Measurements from ENCODE around the gene FZR1. TPM values are rescaled to one million over a fixed set of nuclear protein-coding genes. Genes with fewer than 3 reads are reported as not detected.

The FZR1 gene
- polyA plus RNA-seq, 2 donors = 23.0 to 28.0 TPM

- Histone ChIP-seq H3K4me1 (ENCODE audit: control insufficient read depth in 2 of 2, insufficient read depth in 2 of 2, low read length in 1 of 2) (peaks cover 3 to 23% of the 10 kb centered on the region in 2 donors), H3K27me3 (ENCODE audit: control insufficient read depth in 1 of 2, insufficient read depth in 2 of 2, low read length in 2 of 2) (no peaks in the 10 kb centered on the region), H3K4me3 (ENCODE audit: low read depth in 1 of 2, low read length in 2 of 2) (peak overlapping the region; percentile 59 to 66), H3K27ac (ENCODE audit: low read depth in 2 of 2, low read length in 1 of 2) (peak overlapping the region; percentile 62 to 72), H3K36me3 (ENCODE audit: control insufficient read depth in 2 of 2, insufficient read depth in 2 of 2, low read length in 1 of 2) (peaks cover 0 to 4% of the 10 kb centered on the region in 2 donors), H3K9me3 (ENCODE audit: control insufficient read depth in 2 of 2, insufficient read depth in 1 of 2, low read depth in 1 of 2, low read length in 1 of 2) (peaks cover 0 to 3% of the 10 kb centered on the region in 2 donors)
- WGBS, 2 donors = 1 to 2% methylated on average over 47 to 60 of the region's 60 CpGs
Measured at GRCh38 chr19:3573162-3573857, 67.2 kb downstream of the FZR1 start.

- 59 to 62% methylated on average over 52 to 55 of the region's 55 CpGs for WGBS, 2 donors
- peaks cover 3 to 19% of the 10 kb centered on the region in 2 donors for H3K4me1 ChIP-seq (ENCODE audit: control insufficient read depth in 2 of 2, insufficient read depth in 2 of 2, low read length in 1 of 2)
- peak overlapping the region; percentile 20 to 26 for H3K27ac ChIP-seq (ENCODE audit: low read depth in 2 of 2, low read length in 1 of 2)
Measured at GRCh38 chr19:3573858-3574637, 67.9 kb downstream of the FZR1 start.

DNA sequence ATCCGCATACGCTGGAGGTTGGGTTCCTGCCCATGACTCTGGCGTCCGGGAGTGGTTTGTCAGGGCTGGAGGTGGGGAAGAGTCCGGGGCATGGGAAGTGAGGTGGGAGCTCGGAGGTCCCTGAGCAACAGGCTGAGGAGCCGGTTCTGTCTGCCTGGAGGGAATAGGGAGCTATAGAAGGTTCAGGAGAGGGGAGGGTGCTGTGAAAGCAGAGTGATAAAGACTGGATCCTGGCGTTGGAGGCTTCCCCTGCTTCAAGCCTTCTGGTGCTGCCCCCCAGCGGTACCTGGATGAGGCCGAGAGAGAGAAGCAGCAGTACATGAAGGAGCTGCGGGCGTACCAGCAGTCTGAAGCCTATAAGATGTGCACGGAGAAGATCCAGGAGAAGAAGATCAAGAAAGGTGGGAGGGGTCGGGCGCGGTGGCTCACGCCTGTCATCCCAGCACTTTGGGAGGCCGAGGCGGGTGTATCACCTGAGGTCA lies 69.2 kb downstream of the FZR1 start:
- no peak overlapping the region for H3K27ac ChIP-seq (ENCODE audit: low read depth in 2 of 2, low read length in 1 of 2)
- peaks cover 3 to 19% of the 10 kb centered on the region in 2 donors for H3K4me1 ChIP-seq (ENCODE audit: control insufficient read depth in 2 of 2, insufficient read depth in 2 of 2, low read length in 1 of 2)
- no peaks in the 10 kb centered on the region for H3K27me3 ChIP-seq (ENCODE audit: control insufficient read depth in 1 of 2, insufficient read depth in 2 of 2, low read length in 2 of 2)
- 84 to 90% methylated on average over 19 of the region's 19 CpGs for WGBS, 2 donors
- peaks cover 0 to 3% of the 10 kb centered on the region in 2 donors for H3K9me3 ChIP-seq (ENCODE audit: control insufficient read depth in 2 of 2, insufficient read depth in 1 of 2, low read depth in 1 of 2, low read length in 1 of 2)
- H3K4me3 ChIP-seq (ENCODE audit: low read depth in 1 of 2, low read length in 2 of 2) = no peak overlapping the region
- peaks cover 0 to 4% of the 10 kb centered on the region in 2 donors for H3K36me3 ChIP-seq (ENCODE audit: control insufficient read depth in 2 of 2, insufficient read depth in 2 of 2, low read length in 1 of 2)

More at GRCh38 chr19:3573858-3574637, 67.9 kb downstream of the FZR1 start:
- H3K36me3 ChIP-seq (ENCODE audit: control insufficient read depth in 2 of 2, insufficient read depth in 2 of 2, low read length in 1 of 2) = peaks cover 0 to 4% of the 10 kb centered on the region in 2 donors
- peaks cover 0 to 3% of the 10 kb centered on the region in 2 donors for H3K9me3 ChIP-seq (ENCODE audit: control insufficient read depth in 2 of 2, insufficient read depth in 1 of 2, low read depth in 1 of 2, low read length in 1 of 2)
- peak overlapping the region; percentile 59 to 66 for H3K4me3 ChIP-seq (ENCODE audit: low read depth in 1 of 2, low read length in 2 of 2)
- H3K27me3 ChIP-seq (ENCODE audit: control insufficient read depth in 1 of 2, insufficient read depth in 2 of 2, low read length in 2 of 2) = no peaks in the 10 kb centered on the region

- Histone ChIP-seq H3K4me1 (ENCODE audit: control insufficient read depth in 2 of 2, insufficient read depth in 2 of 2, low read length in 1 of 2) (peaks cover 3 to 19% of the 10 kb centered on the region in 2 donors), H3K9me3 (ENCODE audit: control insufficient read depth in 2 of 2, insufficient read depth in 1 of 2, low read depth in 1 of 2, low read length in 1 of 2) (peaks cover 0 to 3% of the 10 kb centered on the region in 2 donors), H3K27ac (ENCODE audit: low read depth in 2 of 2, low read length in 1 of 2) (peak overlapping the region in 1 of 2 donors; percentile 62), H3K27me3 (ENCODE audit: control insufficient read depth in 1 of 2, insufficient read depth in 2 of 2, low read length in 2 of 2) (no peaks in the 10 kb centered on the region), H3K36me3 (ENCODE audit: control insufficient read depth in 2 of 2, insufficient read depth in 2 of 2, low read length in 1 of 2) (peaks cover 0 to 4% of the 10 kb centered on the region in 2 donors), H3K4me3 (ENCODE audit: low read depth in 1 of 2, low read length in 2 of 2) (peak overlapping the region in 1 of 2 donors; percentile 28)
- 67 to 78% methylated on average over 29 of the region's 29 CpGs for WGBS, 2 donors
Measured at GRCh38 chr19:3575949-3576673, 70.0 kb downstream of the FZR1 start.

GRCh38 chr19:3576696-3577443 lies 70.8 kb downstream of the FZR1 start:
- Histone ChIP-seq H3K27ac (ENCODE audit: low read depth in 2 of 2, low read length in 1 of 2) (peak overlapping the region; percentile 14 to 63), H3K4me3 (ENCODE audit: low read depth in 1 of 2, low read length in 2 of 2) (peak overlapping the region; percentile 28 to 40), H3K27me3 (ENCODE audit: control insufficient read depth in 1 of 2, insufficient read depth in 2 of 2, low read length in 2 of 2) (no peaks in the 10 kb centered on the region), H3K36me3 (ENCODE audit: control insufficient read depth in 2 of 2, insufficient read depth in 2 of 2, low read length in 1 of 2) (peaks cover 0 to 4% of the 10 kb centered on the region in 2 donors), H3K4me1 (ENCODE audit: control insufficient read depth in 2 of 2, insufficient read depth in 2 of 2, low read length in 1 of 2) (peaks cover 3 to 19% of the 10 kb centered on the region in 2 donors), H3K9me3 (ENCODE audit: control insufficient read depth in 2 of 2, insufficient read depth in 1 of 2, low read depth in 1 of 2, low read length in 1 of 2) (peaks cover 0 to 3% of the 10 kb centered on the region in 2 donors)
- WGBS, 2 donors = 29 to 34% methylated on average over 53 to 67 of the region's 78 CpGs

- Histone ChIP-seq H3K27me3 (ENCODE audit: control insufficient read depth in 1 of 2, insufficient read depth in 2 of 2, low read length in 2 of 2) (no peaks in the 10 kb centered on the region), H3K36me3 (ENCODE audit: control insufficient read depth in 2 of 2, insufficient read depth in 2 of 2, low read length in 1 of 2) (peaks cover 0 to 4% of the 10 kb centered on the region in 2 donors), H3K4me3 (ENCODE audit: low read depth in 1 of 2, low read length in 2 of 2) (no peak overlapping the region), H3K4me1 (ENCODE audit: control insufficient read depth in 2 of 2, insufficient read depth in 2 of 2, low read length in 1 of 2) (peaks cover 3 to 19% of the 10 kb centered on the region in 2 donors), H3K27ac (ENCODE audit: low read depth in 2 of 2, low read length in 1 of 2) (no peak overlapping the region), H3K9me3 (ENCODE audit: control insufficient read depth in 2 of 2, insufficient read depth in 1 of 2, low read depth in 1 of 2, low read length in 1 of 2) (peaks cover 0 to 3% of the 10 kb centered on the region in 2 donors)
- WGBS, 2 donors = 56 to 60% methylated on average over 54 to 60 of the region's 60 CpGs
Measured at GRCh38 chr19:3577723-3578344, 71.7 kb downstream of the FZR1 start.

- H3K4me3 ChIP-seq (ENCODE audit: low read depth in 1 of 2, low read length in 2 of 2) = no peak overlapping the region
- peaks cover 3 to 18% of the 10 kb centered on the region in 2 donors for H3K4me1 ChIP-seq (ENCODE audit: control insufficient read depth in 2 of 2, insufficient read depth in 2 of 2, low read length in 1 of 2)
- no peak overlapping the region for H3K27ac ChIP-seq (ENCODE audit: low read depth in 2 of 2, low read length in 1 of 2)
- H3K27me3 ChIP-seq (ENCODE audit: control insufficient read depth in 1 of 2, insufficient read depth in 2 of 2, low read length in 2 of 2) = no peaks in the 10 kb centered on the region
- H3K36me3 ChIP-seq (ENCODE audit: control insufficient read depth in 2 of 2, insufficient read depth in 2 of 2, low read length in 1 of 2) = peaks cover 0 to 4% of the 10 kb centered on the region in 2 donors
- WGBS, 2 donors = 59 to 77% methylated on average over 17 of the region's 17 CpGs
- peaks cover 0 to 3% of the 10 kb centered on the region in 2 donors for H3K9me3 ChIP-seq (ENCODE audit: control insufficient read depth in 2 of 2, insufficient read depth in 1 of 2, low read depth in 1 of 2, low read length in 1 of 2)
Measured at GRCh38 chr19:3578390-3578789, 72.3 kb downstream of the FZR1 start.

DNA sequence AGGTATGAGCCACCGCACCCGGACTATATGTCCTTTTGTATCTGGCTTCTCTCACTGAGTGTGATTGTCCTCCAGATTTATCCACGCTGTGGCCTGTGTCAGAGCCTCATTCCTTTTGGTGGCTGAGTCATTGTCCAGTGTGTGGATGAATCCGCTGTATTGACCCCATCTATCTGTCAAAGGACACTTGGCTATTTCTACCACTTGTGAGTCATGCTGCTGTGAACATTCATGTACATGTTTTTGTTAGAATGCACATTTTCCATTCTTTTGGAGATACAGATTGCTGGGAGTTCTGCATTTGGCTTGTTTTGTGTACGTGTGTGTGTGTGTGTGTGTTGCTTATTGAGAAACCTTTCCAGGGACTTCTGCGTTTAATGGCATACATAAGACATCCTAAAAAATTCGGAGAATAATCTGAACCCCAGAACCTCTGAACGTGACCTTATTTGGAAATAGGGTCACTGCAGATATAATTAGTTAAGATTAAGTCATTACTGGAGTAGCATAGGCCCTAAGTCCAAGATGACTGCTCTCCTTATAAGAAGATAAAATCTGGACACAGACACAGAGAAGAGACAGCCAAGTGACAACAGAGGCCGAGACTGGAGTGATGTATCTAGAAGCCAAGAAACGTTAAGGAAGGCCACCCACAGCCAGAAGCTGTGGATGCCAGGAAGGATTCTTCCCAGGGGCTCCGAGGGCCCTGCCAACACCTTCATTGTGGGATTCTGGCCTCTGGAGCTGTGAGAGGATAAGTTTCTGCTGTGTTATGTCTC lies 74.2 kb downstream of the FZR1 start:
- Histone ChIP-seq H3K4me3 (ENCODE audit: low read depth in 1 of 2, low read length in 2 of 2) (no peak overlapping the region), H3K4me1 (ENCODE audit: control insufficient read depth in 2 of 2, insufficient read depth in 2 of 2, low read length in 1 of 2) (peaks cover 3 to 12% of the 10 kb centered on the region in 2 donors), H3K36me3 (ENCODE audit: control insufficient read depth in 2 of 2, insufficient read depth in 2 of 2, low read length in 1 of 2) (peaks cover 0 to 4% of the 10 kb centered on the region in 2 donors), H3K9me3 (ENCODE audit: control insufficient read depth in 2 of 2, insufficient read depth in 1 of 2, low read depth in 1 of 2, low read length in 1 of 2) (no peaks in the 10 kb centered on the region), H3K27ac (ENCODE audit: low read depth in 2 of 2, low read length in 1 of 2) (peak overlapping the region in 1 of 2 donors; percentile 47), H3K27me3 (ENCODE audit: control insufficient read depth in 1 of 2, insufficient read depth in 2 of 2, low read length in 2 of 2) (no peaks in the 10 kb centered on the region)
- WGBS, 2 donors = 42 to 48% methylated on average over 11 of the region's 11 CpGs
